ENCODE measurements around the gene ANTXR1. TPM values are rescaled to one million over a fixed set of nuclear protein-coding genes. Genes with fewer than 3 reads are reported as not detected.
"Not testable (repeated sequence)": the region's sequence is repeated elsewhere in the genome, so short reads cannot be mapped to it uniquely, and the experiment has no call there.

Gene ANTXR1
- total RNA-seq, 1 donor from 2014 or later, result 7.8 TPM

GRCh38 chr2:69255760-69256159 lies 242.8 kb downstream of the ANTXR1 start:
- H3K4me3 ChIP-seq (ENCODE audit: low read depth, low read length), result no peak overlapping the region
- DNase-seq (ENCODE audit: low read depth), result no peak
- no peak for TF ChIP-seq CTCF (conservative IDR thresholded peaks at IDR 0.05; ENCODE audit: low read depth, low read length)

- H3K4me3 ChIP-seq (ENCODE audit: low read depth, low read length); DNase-seq (ENCODE audit: low read depth): not testable (repeated sequence)
These were observed 247.1 kb downstream of the ANTXR1 start for GRCh38 chr2:69259994-69260591.

GRCh38 chr2:69260666-69261065 lies 247.7 kb downstream of the ANTXR1 start:
- TF ChIP-seq CTCF (conservative IDR thresholded peaks at IDR 0.05; ENCODE audit: low read depth, low read length), result no peak
- DNase-seq (ENCODE audit: low read depth), result peak; percentile 7
- H3K4me3 ChIP-seq (ENCODE audit: low read depth, low read length), result no peak overlapping the region

GRCh38 chr2:69269330-69269729 lies 256.4 kb downstream of the ANTXR1 start:
- H3K4me3 ChIP-seq (ENCODE audit: low read depth, low read length), result no peak overlapping the region
- DNase-seq (ENCODE audit: low read depth), result no peak
- TF ChIP-seq CTCF (conservative IDR thresholded peaks at IDR 0.05; ENCODE audit: low read depth, low read length), result no peak

- H3K4me3 ChIP-seq (ENCODE audit: low read depth, low read length), result no peak overlapping the region
- no peak for DNase-seq (ENCODE audit: low read depth)
- TF ChIP-seq CTCF (conservative IDR thresholded peaks at IDR 0.05; ENCODE audit: low read depth, low read length), result no peak
These were observed 258.9 kb downstream of the ANTXR1 start for GRCh38 chr2:69271831-69272257.

- no peak for DNase-seq (ENCODE audit: low read depth)
- H3K4me3 ChIP-seq (ENCODE audit: low read depth, low read length), result no peak overlapping the region
- no peak for TF ChIP-seq CTCF (conservative IDR thresholded peaks at IDR 0.05; ENCODE audit: low read depth, low read length)
These were observed 260.0 kb downstream of the ANTXR1 start for GRCh38 chr2:69272803-69273471.

GRCh38 chr2:69275490-69275889 lies 262.5 kb downstream of the ANTXR1 start:
- no peak for TF ChIP-seq CTCF (conservative IDR thresholded peaks at IDR 0.05; ENCODE audit: low read depth, low read length)
- H3K4me3 ChIP-seq (ENCODE audit: low read depth, low read length), result no peak overlapping the region
- DNase-seq (ENCODE audit: low read depth), result no peak

Data from epithelial cell of proximal tubule (primary cell).